T-cell (primary cell): ENCODE results near the gene PRR5. TPM values are rescaled to one million over a fixed set of nuclear protein-coding genes. Genes with fewer than 3 reads are reported as not detected.
"Not testable (repeated sequence)": the region's sequence is repeated elsewhere in the genome, so short reads cannot be mapped to it uniquely, and the experiment has no call there.

Experiments
- ATAC-seq, 4 experiments: fragments of 200-7000 bp in 3 of 4; fragments of 150-1000 bp in 1 of 4; cut with Tn5 transposase; replicated peaks in 1 of 4; 1 replicate in 3 of 4; 2 replicates in 1 of 4; pipeline ENCODE4 v1.10.0; 2021; ENCODE audit warnings: moderate library complexity in 3 of 4, mild to moderate bottlenecking in 2 of 4, moderate number of reproducible peaks in 1 of 4
- CTCF ChIA-PET, 2 donors: fragments of 300-600 bp; sonication (Branson Sonifier 250); formaldehyde crosslinking; loops; one replicate each; lab custom pipeline; 2022; ENCODE audit warnings: antibody characterized with exemption in 2 of 2; lab: Charles Lee
- POLR2A ChIA-PET, 2 donors: fragments of 300-600 bp; sonication (Branson Sonifier 250); formaldehyde crosslinking; loops; one replicate each; lab custom pipeline; 2022; ENCODE audit warnings: antibody characterized with exemption in 2 of 2; lab: Charles Lee
- DNase-seq, 35 experiments: peaks; one replicate each; pipeline versions ENCODE4 v3.0.0 to v3.0.0-alpha.2; 2013 to 2023
- H3K27ac ChIP-seq: one replicate; pipeline ENCODE4 v1.5.1; 2013; ENCODE audit warnings: low read length
- H3K27me3 ChIP-seq, 2 experiments: replicated peaks in 1 of 2; 1 replicate in 1 of 2; 2 replicates in 1 of 2; pipeline versions ENCODE4 v1.6.1 to v1.7.0; 2013; ENCODE audit warnings: low read length in 1 of 2, mixed read lengths in 1 of 2; ENCODE audit not compliant: control insufficient read depth in 2 of 2, insufficient read depth in 2 of 2; ENCODE audit errors: extremely low read depth in 1 of 2
- H3K36me3 ChIP-seq, 2 donors: 1 replicate in 1 of 2; 2 replicates in 1 of 2; pipeline versions ENCODE4 v1.6.1 to v1.7.0; 2013; ENCODE audit warnings: low read length in 1 of 2; ENCODE audit not compliant: control insufficient read depth in 2 of 2, insufficient read depth in 1 of 2; ENCODE audit errors: extremely low read depth in 1 of 2
- H3K4me1 ChIP-seq, 2 experiments: 1 replicate in 1 of 2; 2 replicates in 1 of 2; pipeline versions ENCODE4 v1.6.1 to v1.7.0; 2013; ENCODE audit warnings: low read length in 2 of 2, mixed read lengths in 1 of 2; ENCODE audit not compliant: insufficient read depth in 2 of 2, control insufficient read depth in 1 of 2; ENCODE audit errors: extremely low read depth in 1 of 2
- H3K4me3 ChIP-seq, 2 donors: 1 replicate in 1 of 2; 2 replicates in 1 of 2; pipeline versions ENCODE4 v1.5.1 to v1.7.0; 2013; ENCODE audit warnings: mild to moderate bottlenecking in 2 of 2, low read length in 1 of 2, moderate library complexity in 1 of 2; ENCODE audit not compliant: control insufficient read depth in 1 of 2; ENCODE audit errors: extremely low read depth in 1 of 2
- H3K9me3 ChIP-seq: 2 replicates; pipeline ENCODE4 v1.7.0; 2013
- H3K27ac Mint-ChIP-seq, 2 donors: one replicate each; pipeline ENCODE4 v1.8.0; 2020 to 2021; ENCODE audit warnings: mild to moderate bottlenecking in 2 of 2, mixed read lengths in 2 of 2
- H3K27me3 Mint-ChIP-seq, 2 donors: one replicate each; pipeline ENCODE4 v1.8.0; 2021 to 2022; ENCODE audit warnings: mixed read lengths in 2 of 2
- H3K36me3 Mint-ChIP-seq: one replicate; pipeline ENCODE4 v1.8.0; 2021; ENCODE audit warnings: mixed read lengths
- H3K4me1 Mint-ChIP-seq, 3 donors: one replicate each; pipeline ENCODE4 v1.8.0; 2020 to 2022; ENCODE audit warnings: mixed read lengths in 3 of 3, mild to moderate bottlenecking in 1 of 3
- H3K4me3 Mint-ChIP-seq, 3 donors: one replicate each; pipeline ENCODE4 v1.8.0; 2020 to 2022; ENCODE audit warnings: mild to moderate bottlenecking in 3 of 3, mixed read lengths in 3 of 3, moderate library complexity in 3 of 3
- H3K9me3 Mint-ChIP-seq, 3 donors: one replicate each; pipeline ENCODE4 v1.8.0; 2020 to 2022; ENCODE audit warnings: mixed read lengths in 3 of 3
- whole genome bisulfite sequencing: methylation state at CpG from one replicate; pipeline ENCODE4 v1.1.5; 2013; ENCODE audit warnings: missing lambda C conversion rate; ENCODE audit not compliant: insufficient coverage; 5-methylcytosine and 5-hydroxymethylcytosine counted together
- total RNA-seq, 35 experiments: library from RNA in 6 of 35; stranded (reverse) in 6 of 35; fragments of 120-200 nt in 1 of 35; gene quantifications; one replicate each; pipeline versions ENCODE4 v1.2.1 to v1.2.4 and lab custom pipeline; 2013 to 2026

The PRR5 gene, protein sequence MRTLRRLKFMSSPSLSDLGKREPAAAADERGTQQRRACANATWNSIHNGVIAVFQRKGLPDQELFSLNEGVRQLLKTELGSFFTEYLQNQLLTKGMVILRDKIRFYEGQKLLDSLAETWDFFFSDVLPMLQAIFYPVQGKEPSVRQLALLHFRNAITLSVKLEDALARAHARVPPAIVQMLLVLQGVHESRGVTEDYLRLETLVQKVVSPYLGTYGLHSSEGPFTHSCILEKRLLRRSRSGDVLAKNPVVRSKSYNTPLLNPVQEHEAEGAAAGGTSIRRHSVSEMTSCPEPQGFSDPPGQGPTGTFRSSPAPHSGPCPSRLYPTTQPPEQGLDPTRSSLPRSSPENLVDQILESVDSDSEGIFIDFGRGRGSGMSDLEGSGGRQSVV
- total RNA-seq, result 10 to 100 TPM; 37.0 to 64.0 (median 58.7) TPM
- 40.8 TPM for total RNA-seq (2013)
- 9.8 to 33.6 (median 23.5) reads per million in 29 experiments for total RNA-seq (lab: John Stamatoyannopoulos, UW)

DNA sequence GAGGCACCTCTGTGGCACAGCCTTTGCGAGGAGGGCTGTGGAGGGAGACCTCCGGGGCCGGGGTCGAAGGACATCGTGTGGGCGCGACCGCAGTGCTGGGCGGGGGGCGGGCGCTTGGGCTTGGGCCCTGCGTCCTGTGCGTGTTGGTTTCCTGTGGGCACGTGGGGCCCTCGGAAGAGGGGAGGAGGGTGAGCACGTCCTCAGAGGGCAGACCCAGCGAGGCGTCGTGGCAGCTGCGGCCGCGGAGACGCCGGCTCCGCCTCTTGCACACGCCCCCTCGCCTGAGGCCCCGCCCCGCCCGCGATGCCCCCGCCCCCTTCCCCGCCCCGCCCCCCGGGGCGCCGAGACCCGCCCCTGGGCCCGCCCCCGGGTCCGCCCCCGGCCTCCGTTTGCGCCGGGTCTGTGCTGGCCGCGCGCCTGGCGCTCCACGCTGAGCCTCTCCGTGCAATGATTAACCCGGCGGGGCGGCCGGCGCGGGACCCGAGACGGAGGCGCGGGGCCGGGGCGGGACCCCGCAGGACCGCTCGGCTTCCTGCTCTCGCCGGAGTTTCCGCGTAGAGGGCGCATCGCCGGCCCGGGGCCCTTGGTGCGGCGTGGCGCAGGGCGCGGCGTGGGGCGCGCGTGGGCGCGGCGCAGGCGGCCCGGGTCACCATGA lies at the start of gene PRR5:
TSS of gene PRR5 (plus strand) at position 381 of the 655 bp plus-strand sequence. CDS start at position 652, 271 bp downstream.
- 0% methylated on average over 73 of the region's 88 CpGs for WGBS
- CTCF ChIA-PET, result no interaction called here

DNA sequence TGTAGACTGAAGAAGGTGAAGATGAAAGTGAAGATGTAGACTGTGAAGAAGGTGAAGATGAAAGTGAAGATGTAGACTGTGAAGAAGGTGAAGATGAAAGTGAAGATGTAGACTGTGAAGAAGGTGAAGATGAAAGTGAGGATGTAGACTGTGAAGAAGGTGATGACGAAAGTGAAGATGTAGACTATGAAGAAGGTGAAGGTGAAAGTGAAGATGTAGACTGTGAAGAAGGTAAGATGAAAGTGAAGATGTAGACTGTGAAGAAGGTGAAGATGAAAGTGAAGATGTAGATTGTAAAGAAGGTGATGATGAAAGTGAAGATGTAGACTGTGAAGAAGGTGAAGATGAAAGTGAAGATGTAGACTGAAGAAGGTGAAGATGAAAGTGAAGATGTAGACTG lies 49.1 kb upstream of the PRR5 start:
- DNase-seq, ATAC-seq, H3K4me3 ChIP-seq, H3K36me3 ChIP-seq, H3K27ac ChIP-seq, H3K9me3 Mint-ChIP-seq, H3K4me1 Mint-ChIP-seq, H3K4me3 Mint-ChIP-seq, H3K27me3 Mint-ChIP-seq, H3K9me3 ChIP-seq, H3K27me3 ChIP-seq, POLR2A ChIA-PET, H3K27ac Mint-ChIP-seq, H3K36me3 Mint-ChIP-seq, CTCF ChIA-PET, H3K4me1 ChIP-seq: not testable (repeated sequence)
- no CpG with 5 or more reads among the region's 1 CpG for WGBS

More for the DNA sequence above, at the start of gene PRR5:
- H3K27ac ChIP-seq, result peak within 1 kb of the TSS; percentile 81
- Mint-ChIP-seq H3K9me3 (no peaks in the 10 kb centered on the region), H3K27me3 (no peaks in the 10 kb centered on the region), H3K36me3 (no peaks in the 10 kb centered on the region), H3K4me1 (peaks cover 15 to 40% (median 21%) of the 10 kb centered on the region in 3 donors), H3K4me3 (peak within 1 kb of the TSS; percentile 76 to 81 (median 78)), H3K27ac (peak within 1 kb of the TSS; percentile 77 to 84)
- H3K27me3 ChIP-seq, result peaks cover 0 to 8% of the 10 kb centered on the region in 2 experiments
- peak within 1 kb of the TSS; percentile 56 to 64 for H3K4me3 ChIP-seq
- ATAC-seq (peak; percentile 91 to 93 (median 92)), DNase-seq (peak; percentile 63 to 91 (median 78))
- no peaks in the 10 kb centered on the region for H3K36me3 ChIP-seq
- POLR2A ChIA-PET, result no interaction called here
- no peaks in the 10 kb centered on the region for H3K9me3 ChIP-seq
- H3K4me1 ChIP-seq, result peaks cover 6 to 69% of the 10 kb centered on the region in 2 experiments

DNA sequence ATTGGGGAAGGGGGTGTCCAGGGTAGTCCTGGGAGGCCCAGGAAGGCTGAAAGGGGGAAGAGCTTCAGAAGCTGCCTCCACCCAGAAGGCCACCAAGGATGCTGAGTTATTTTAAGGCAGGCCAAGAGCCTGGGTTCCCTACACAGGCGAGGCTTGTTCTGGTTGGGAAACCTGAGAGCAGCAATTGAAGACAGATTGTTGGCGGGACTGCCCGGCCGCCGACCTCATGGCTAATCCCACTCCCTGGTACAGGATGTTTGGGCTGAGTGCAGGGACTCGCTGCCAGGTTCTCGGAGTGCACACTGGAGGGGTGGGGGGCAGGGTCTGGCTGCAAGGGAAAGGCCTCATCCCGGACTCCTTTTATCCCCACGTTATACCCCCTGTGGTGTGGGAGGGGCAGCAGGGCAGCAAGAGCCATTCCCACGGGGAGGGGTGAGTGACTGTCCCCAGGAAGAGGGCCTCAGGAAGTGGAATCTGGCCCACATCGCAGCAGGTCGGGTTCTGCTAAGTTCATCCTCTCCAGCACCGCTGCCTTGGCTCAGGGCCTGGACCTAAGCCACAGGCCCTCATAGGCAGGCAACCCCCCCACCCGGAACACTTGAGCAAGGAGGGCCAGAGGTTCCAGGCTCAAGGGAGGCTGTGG lies 43.6 kb upstream of the PRR5 start:
- no peaks in the 10 kb centered on the region for H3K27me3 Mint-ChIP-seq
- H3K4me3 ChIP-seq, result no peak overlapping the region
- ATAC-seq, result no peak
- peaks cover 1 to 12% (median 7%) of the 10 kb centered on the region in 3 donors for H3K4me1 Mint-ChIP-seq
- no peaks in the 10 kb centered on the region for H3K9me3 Mint-ChIP-seq
- peaks cover 0 to 34% of the 10 kb centered on the region in 2 experiments for H3K4me1 ChIP-seq
- no peak for DNase-seq
- H3K27me3 ChIP-seq, result peaks cover 0 to 3% of the 10 kb centered on the region in 2 experiments
- ChIA-PET CTCF (no interaction called here), POLR2A (no interaction called here)
- H3K36me3 Mint-ChIP-seq, result no peaks in the 10 kb centered on the region
- H3K9me3 ChIP-seq, result no peaks in the 10 kb centered on the region
- H3K27ac ChIP-seq, result no peak overlapping the region
- 66% methylated on average over 6 of the region's 14 CpGs for WGBS
- H3K4me3 Mint-ChIP-seq, result no peak overlapping the region
- H3K36me3 ChIP-seq, result no peaks in the 10 kb centered on the region
- no peak overlapping the region for H3K27ac Mint-ChIP-seq

DNA sequence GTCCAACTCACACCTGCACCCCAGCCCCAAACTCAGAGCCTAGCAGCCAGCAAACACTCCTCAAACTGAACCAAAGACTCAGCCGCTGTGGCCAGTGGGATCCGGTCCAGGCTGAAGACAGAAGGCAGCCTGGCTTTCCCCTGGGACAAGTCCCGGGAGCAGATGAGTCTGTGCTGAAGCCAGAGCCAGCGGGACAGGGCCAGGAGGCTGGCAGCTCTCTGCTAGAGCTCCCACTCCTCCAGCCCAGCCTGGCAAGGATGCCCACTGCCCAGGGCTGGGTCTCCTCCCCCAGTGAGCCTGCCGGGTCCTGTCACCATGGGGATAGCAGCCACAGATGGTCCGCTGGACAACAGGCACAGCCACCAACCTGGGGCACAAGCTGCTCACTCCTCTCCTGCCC lies 42.9 kb upstream of the PRR5 start:
- Mint-ChIP-seq H3K27me3 (no peaks in the 10 kb centered on the region), H3K27ac (no peak overlapping the region), H3K4me1 (peaks cover 9 to 19% (median 14%) of the 10 kb centered on the region in 3 donors), H3K9me3 (no peaks in the 10 kb centered on the region), H3K4me3 (no peak overlapping the region), H3K36me3 (no peaks in the 10 kb centered on the region)
- ChIA-PET POLR2A (no interaction called here), CTCF (no interaction called here)
- H3K4me1 ChIP-seq, result peaks cover 5 to 40% of the 10 kb centered on the region in 2 experiments
- H3K4me3 ChIP-seq, result no peak overlapping the region
- WGBS, result 79% methylated on average over 6 of the region's 6 CpGs
- DNase-seq, result no peak
- no peak overlapping the region for H3K27ac ChIP-seq
- peaks cover 0 to 3% of the 10 kb centered on the region in 2 experiments for H3K27me3 ChIP-seq
- H3K9me3 ChIP-seq, result no peaks in the 10 kb centered on the region
- no peaks in the 10 kb centered on the region for H3K36me3 ChIP-seq
- ATAC-seq, result no peak

DNA sequence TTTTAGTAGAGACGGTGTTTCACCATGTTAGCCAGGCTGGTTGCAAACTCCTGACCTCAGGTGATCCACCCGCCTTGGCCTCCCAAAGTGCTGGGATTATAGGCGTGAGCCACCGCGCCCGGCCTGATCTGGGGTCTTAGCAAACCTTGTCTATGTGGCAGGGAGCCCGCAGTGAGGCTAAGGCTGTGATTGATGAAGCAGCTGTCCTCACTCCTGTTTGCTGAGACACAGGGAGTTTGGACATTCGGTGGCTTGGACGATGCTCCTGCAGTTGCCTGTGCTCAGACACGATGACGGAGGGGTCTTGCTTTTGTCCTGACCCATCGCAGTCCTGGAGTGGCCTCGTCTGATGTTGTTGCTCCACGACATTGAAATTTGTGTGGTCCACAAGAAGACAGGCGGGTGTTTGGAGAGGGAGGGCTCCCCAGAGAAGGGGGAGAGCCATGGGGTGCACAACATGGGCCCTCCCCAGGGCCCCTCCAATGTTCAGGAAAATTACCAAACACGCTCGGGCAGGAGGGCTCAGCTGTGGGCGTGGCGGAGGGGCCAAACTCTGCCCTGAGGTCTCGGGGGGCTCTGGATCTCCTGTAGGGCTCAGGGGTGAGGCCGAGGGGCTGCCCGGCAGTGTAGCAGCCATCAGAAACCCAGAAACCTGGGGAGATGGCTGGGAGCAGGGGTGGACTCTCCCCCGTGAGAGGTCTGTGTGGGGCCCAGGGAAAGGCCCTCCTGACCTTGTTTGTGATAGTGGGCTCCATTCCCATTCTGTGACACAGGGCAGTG lies 41.8 kb upstream of the PRR5 start:
- ATAC-seq, result no peak
- Mint-ChIP-seq H3K4me3 (no peak overlapping the region), H3K27ac (no peak overlapping the region), H3K36me3 (no peaks in the 10 kb centered on the region), H3K27me3 (no peaks in the 10 kb centered on the region), H3K4me1 (peaks cover 20 to 30% (median 24%) of the 10 kb centered on the region in 3 donors), H3K9me3 (no peaks in the 10 kb centered on the region)
- peaks cover 0 to 3% of the 10 kb centered on the region in 2 experiments for H3K27me3 ChIP-seq
- 91% methylated on average over 20 of the region's 23 CpGs for WGBS
- no peaks in the 10 kb centered on the region for H3K9me3 ChIP-seq
- H3K4me3 ChIP-seq, result no peak overlapping the region
- H3K4me1 ChIP-seq, result peaks cover 14 to 51% of the 10 kb centered on the region in 2 experiments
- no peak for DNase-seq
- no peak overlapping the region for H3K27ac ChIP-seq
- ChIA-PET CTCF (no interaction called here), POLR2A (no interaction called here)
- no peaks in the 10 kb centered on the region for H3K36me3 ChIP-seq

DNA sequence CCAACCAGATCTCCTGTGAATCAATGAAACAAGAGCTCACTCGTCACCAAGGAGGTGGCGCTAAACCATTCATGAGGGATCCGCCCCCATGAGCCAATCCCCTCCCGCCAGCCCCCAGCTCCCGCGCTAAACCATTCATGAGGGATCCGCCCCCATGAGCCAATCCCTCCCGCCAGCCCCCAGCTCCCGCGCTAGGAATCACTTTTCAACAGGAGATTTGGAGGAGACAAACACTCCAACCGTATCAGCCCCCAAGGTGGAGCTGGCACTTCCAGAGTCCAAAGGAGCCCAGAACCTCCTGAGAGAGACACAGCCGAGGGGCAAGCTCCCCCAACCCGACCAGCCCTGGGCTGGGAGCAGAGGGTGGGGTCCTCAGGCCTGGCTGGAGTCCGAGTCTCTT lies 40.9 kb upstream of the PRR5 start:
- H3K36me3 ChIP-seq, result no peaks in the 10 kb centered on the region
- H3K4me3 ChIP-seq, result no peak overlapping the region
- no peaks in the 10 kb centered on the region for H3K36me3 Mint-ChIP-seq
- H3K9me3 Mint-ChIP-seq, result no peaks in the 10 kb centered on the region
- ATAC-seq, result no peak
- H3K27ac ChIP-seq, result no peak overlapping the region
- peaks cover 16 to 59% of the 10 kb centered on the region in 2 experiments for H3K4me1 ChIP-seq
- 100% methylated on average over 1 of the region's 14 CpGs for whole genome bisulfite sequencing
- no peaks in the 10 kb centered on the region for H3K27me3 Mint-ChIP-seq
- peaks cover 0 to 3% of the 10 kb centered on the region in 2 experiments for H3K27me3 ChIP-seq
- no peaks in the 10 kb centered on the region for H3K9me3 ChIP-seq
- no peak overlapping the region for H3K27ac Mint-ChIP-seq
- DNase-seq, result no peak
- CTCF ChIA-PET, result no interaction called here
- H3K4me1 Mint-ChIP-seq, result peaks cover 28 to 39% (median 32%) of the 10 kb centered on the region in 3 donors
- POLR2A ChIA-PET, result no interaction called here
- no peak overlapping the region for H3K4me3 Mint-ChIP-seq
